RWPE1 (cell line): ENCODE results near the gene ZFAND6.
"Not testable (repeated sequence)": the region's sequence is repeated elsewhere in the genome, so short reads cannot be mapped to it uniquely, and the experiment has no call there.

ENCODE experiments used
- CTCF ChIA-PET: fragments of 350-600 bp; sonication (Branson Sonifier 250); formaldehyde crosslinking; extraction: SDS; loops from one replicate; lab custom pipeline; 2021; lab: Yijun Ruan, JAX
- POLR2A ChIA-PET: fragments of 400-600 bp; formaldehyde crosslinking; extraction: SDS; loops from one replicate; lab custom pipeline; 2020; ENCODE audit warnings: antibody characterized with exemption; ENCODE audit not compliant: low non-redundant PET; lab: Yijun Ruan, JAX
- DNase-seq: peaks from one replicate; pipeline ENCODE4 v3.0.0; 2012; ENCODE audit warnings: low spot score
- H3K27ac ChIP-seq: fragments of 450-650 bp; 2 replicates; pipeline ENCODE4 v1.5.1; 2017
- TF ChIP-seq, protein P1 (sequence below): fragments of 450-650 bp; conservative IDR thresholded peaks from 2 replicates; pipeline ENCODE4 v1.5.1; 2017; ENCODE audit warnings: low read depth, mild to moderate bottlenecking

ZFAND6 gene

DNA sequence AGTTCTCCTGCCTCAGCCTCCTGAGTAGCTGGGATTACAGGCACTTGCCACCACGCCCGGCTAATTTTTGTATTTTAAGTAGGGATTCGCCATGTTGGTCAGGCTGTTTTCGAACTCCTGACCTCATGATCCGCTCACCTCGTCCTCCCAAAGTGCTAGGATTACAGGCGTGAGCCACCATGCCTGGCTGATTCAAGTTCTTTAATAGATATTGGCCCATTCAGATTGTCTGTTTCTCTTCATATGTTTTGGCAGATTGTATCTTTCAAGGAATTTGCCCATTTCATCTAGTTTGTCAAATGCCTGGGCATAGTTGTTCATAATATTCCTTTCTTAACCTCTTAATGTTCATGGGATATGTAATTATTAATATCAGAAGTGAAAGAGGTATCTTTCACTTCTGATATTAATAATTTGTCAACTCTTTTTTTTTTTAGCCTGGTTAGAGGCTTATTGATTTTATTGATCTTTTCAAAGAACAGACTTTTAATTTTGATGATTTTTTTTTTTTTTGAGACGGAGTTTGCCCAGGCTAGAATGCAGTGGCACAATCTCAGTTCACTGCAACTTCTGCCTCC lies 40.2 kb upstream of the ZFAND6 start:
- POLR2A ChIA-PET = no interaction called here
- CTCF ChIA-PET = no interaction called here
- H3K27ac ChIP-seq = no peak overlapping the region
- TF ChIP-seq, protein P1, sequence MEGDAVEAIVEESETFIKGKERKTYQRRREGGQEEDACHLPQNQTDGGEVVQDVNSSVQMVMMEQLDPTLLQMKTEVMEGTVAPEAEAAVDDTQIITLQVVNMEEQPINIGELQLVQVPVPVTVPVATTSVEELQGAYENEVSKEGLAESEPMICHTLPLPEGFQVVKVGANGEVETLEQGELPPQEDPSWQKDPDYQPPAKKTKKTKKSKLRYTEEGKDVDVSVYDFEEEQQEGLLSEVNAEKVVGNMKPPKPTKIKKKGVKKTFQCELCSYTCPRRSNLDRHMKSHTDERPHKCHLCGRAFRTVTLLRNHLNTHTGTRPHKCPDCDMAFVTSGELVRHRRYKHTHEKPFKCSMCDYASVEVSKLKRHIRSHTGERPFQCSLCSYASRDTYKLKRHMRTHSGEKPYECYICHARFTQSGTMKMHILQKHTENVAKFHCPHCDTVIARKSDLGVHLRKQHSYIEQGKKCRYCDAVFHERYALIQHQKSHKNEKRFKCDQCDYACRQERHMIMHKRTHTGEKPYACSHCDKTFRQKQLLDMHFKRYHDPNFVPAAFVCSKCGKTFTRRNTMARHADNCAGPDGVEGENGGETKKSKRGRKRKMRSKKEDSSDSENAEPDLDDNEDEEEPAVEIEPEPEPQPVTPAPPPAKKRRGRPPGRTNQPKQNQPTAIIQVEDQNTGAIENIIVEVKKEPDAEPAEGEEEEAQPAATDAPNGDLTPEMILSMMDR = no peak
- DNase-seq = no peak

DNA sequence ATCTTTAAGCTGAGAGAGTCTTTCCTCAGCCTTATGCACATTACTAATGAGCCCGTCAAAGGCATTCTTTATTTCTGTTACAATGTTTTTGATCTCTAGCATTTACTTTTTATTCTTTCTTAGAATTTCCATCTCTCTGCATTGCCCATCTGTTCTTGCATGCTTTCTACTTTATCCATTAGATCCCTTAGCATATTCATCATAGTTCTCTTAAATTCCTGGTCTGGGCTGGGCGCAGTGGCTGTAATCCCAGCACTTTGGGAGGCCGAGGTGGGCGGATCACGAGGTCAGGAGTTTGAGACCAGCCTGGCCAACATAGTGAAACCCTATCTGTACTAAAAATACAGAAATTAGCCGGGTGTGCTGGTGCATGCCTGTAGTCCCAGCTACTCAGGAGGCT lies 39.3 kb upstream of the ZFAND6 start:
- CTCF ChIA-PET = interaction anchor here (0.6 kb wide), 1 partner anchor 619 kb away, joined by 4 read pairs; no protein-coding TSS in a partner anchor
- DNase-seq, H3K27ac ChIP-seq, POLR2A ChIA-PET: not testable (repeated sequence)

DNA sequence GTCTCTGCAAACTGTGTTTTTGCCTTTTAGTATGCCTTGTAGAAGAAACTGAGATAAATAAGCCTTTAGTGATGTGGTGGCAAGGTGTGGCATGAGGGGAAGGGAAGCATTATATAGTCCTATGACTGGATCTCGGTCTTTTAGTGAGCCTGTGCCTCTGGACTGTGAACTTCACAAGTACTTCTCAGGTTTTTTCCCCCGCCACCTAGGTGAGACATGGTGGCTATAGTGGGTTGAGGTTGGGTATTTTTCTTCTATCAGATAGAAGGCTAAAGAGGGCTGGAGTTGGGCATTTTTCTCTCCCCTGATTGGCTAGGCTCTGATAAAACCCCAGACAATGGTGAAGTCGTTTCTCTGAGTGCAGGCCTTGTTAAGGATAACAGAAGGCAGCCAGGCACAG lies 38.7 kb upstream of the ZFAND6 start:
- H3K27ac ChIP-seq = no peak overlapping the region
- DNase-seq = no peak
- TF ChIP-seq, protein P1 = no peak
- ChIA-PET CTCF (no interaction called here), POLR2A (no interaction called here)

GRCh38 chr15:80026310-80026709 lies 33.2 kb upstream of the ZFAND6 start:
- TF ChIP-seq, protein P1 = no peak
- no peak overlapping the region for H3K27ac ChIP-seq
- CTCF ChIA-PET = no interaction called here

DNA sequence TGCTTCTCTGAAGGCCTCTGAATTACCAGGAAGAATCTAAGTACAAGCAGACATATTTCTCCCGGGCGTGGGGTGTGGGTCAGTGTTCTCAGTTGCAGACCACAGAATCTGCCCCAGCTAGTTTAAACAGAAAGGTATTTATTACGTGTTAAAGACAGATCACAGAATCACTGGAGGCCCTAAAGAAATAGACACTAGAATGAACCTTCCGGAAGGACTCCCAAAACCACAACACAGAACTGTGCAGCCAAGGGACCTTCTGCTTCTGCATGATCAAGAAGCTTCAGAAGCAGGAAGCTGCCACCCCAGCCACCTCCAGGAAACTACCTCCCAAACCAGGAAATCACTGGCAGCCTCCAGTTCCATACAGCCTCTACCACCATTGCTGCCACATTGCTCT lies 32.7 kb upstream of the ZFAND6 start:
- TF ChIP-seq, protein P1 = no peak
- POLR2A ChIA-PET = no interaction called here
- H3K27ac ChIP-seq = no peak overlapping the region
- CTCF ChIA-PET = no interaction called here
- no peak for DNase-seq

More at GRCh38 chr15:80026310-80026709, 33.2 kb upstream of the ZFAND6 start:
- DNase-seq = no peak
- POLR2A ChIA-PET = no interaction called here

DNA sequence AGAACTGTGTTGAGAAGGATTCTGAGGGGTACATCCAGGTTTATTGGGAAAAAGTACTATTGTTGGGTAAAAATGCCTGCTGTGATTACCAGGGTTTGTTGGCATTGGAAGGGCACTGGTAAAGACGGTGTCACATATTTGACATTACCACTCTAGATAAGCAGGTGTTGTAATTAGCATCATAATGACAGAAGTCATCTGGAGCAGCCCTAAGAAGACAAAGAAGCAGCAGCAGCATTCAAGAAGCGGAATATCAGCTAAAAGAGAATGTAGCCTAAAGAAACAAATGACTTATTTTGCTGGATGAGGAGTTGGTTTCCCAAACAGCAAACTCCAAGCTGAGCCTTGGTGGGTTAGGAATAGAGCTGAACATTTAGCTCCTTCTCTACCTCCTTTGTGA lies 30.5 kb upstream of the ZFAND6 start:
- ChIA-PET CTCF (no interaction called here), POLR2A (no interaction called here)
- H3K27ac ChIP-seq = no peak overlapping the region
- no peak for DNase-seq
- TF ChIP-seq, protein P1 = no peak

- CTCF ChIA-PET = interaction anchor here (0.8 kb wide), 1 partner anchor 14 kb away, joined by 3 read pairs; no protein-coding TSS in a partner anchor
- DNase-seq = peak; percentile 34
- POLR2A ChIA-PET = no interaction called here
- no peak overlapping the region for H3K27ac ChIP-seq
- TF ChIP-seq, protein P1 = no peak
These were observed 27.6 kb upstream of the ZFAND6 start for GRCh38 chr15:80031841-80032240.
